CD4-positive, CD25-positive, alpha-beta regulatory T cell (primary cell): ENCODE measurements around the gene SNUPN. TPM values are rescaled to one million over a fixed set of nuclear protein-coding genes. Genes with fewer than 3 reads are reported as not detected.

Experiments
- ATAC-seq, 2 donors: fragments of 150-1000 bp; cut with Tn5 transposase; one replicate each; pipeline ENCODE4 v1.10.0; 2021; ENCODE audit warnings: low read depth in 2 of 2, moderate number of reproducible peaks in 2 of 2, moderate library complexity in 1 of 2
- DNase-seq, 3 donors: peaks; one replicate each; pipeline versions ENCODE4 v3.0.0 to v3.0.0-alpha.2; 2012 to 2022; ENCODE audit warnings: mixed read lengths in 1 of 3
- H3K27ac ChIP-seq: one replicate; pipeline ENCODE4 v1.7.0; 2013; ENCODE audit warnings: mild to moderate bottlenecking, low read length; ENCODE audit not compliant: insufficient read depth, poor library complexity, severe bottlenecking
- H3K27me3 ChIP-seq: one replicate; pipeline ENCODE4 v1.7.0; 2013; ENCODE audit warnings: low read length; ENCODE audit not compliant: control insufficient read depth, insufficient read depth
- H3K36me3 ChIP-seq: one replicate; pipeline ENCODE4 v1.7.0; 2013; ENCODE audit warnings: mild to moderate bottlenecking, low read length, moderate library complexity; ENCODE audit not compliant: control insufficient read depth, insufficient read depth
- H3K4me1 ChIP-seq: 2 replicates; pipeline ENCODE4 v1.7.0; 2013; ENCODE audit warnings: mild to moderate bottlenecking, low read length; ENCODE audit not compliant: insufficient read depth, control insufficient read depth, poor library complexity, severe bottlenecking
- H3K4me3 ChIP-seq: one replicate; pipeline ENCODE4 v1.7.0; 2013; ENCODE audit warnings: low read depth, mild to moderate bottlenecking, low read length, moderate library complexity
- H3K9me3 ChIP-seq, 2 experiments: 1 replicate in 1 of 2; 2 replicates in 1 of 2; pipeline ENCODE4 v1.7.0; 2013; ENCODE audit warnings: low read length in 2 of 2, mild to moderate bottlenecking in 1 of 2, moderate library complexity in 1 of 2; ENCODE audit not compliant: control insufficient read depth in 2 of 2
- H3K27ac Mint-ChIP-seq, 3 donors: one replicate each; pipeline ENCODE4 v1.8.0; 2020 to 2022; ENCODE audit warnings: mild to moderate bottlenecking in 3 of 3, mixed read lengths in 3 of 3, moderate library complexity in 2 of 3
- H3K27me3 Mint-ChIP-seq: one replicate; pipeline ENCODE4 v1.8.0; 2022; ENCODE audit warnings: mild to moderate bottlenecking, mixed read lengths
- H3K36me3 Mint-ChIP-seq: one replicate; pipeline ENCODE4 v1.8.0; 2020; ENCODE audit warnings: mixed read lengths
- H3K4me1 Mint-ChIP-seq, 4 donors: one replicate each; pipeline ENCODE4 v1.8.0; 2020 to 2022; ENCODE audit warnings: mixed read lengths in 4 of 4, mild to moderate bottlenecking in 1 of 4
- H3K4me3 Mint-ChIP-seq, 4 donors: one replicate each; pipeline ENCODE4 v1.8.0; 2020 to 2022; ENCODE audit warnings: mild to moderate bottlenecking in 4 of 4, mixed read lengths in 4 of 4, moderate library complexity in 3 of 4
- H3K9me3 Mint-ChIP-seq, 7 donors: one replicate each; pipeline ENCODE4 v1.8.0; 2020 to 2022; ENCODE audit warnings: mixed read lengths in 7 of 7, mild to moderate bottlenecking in 3 of 7, moderate library complexity in 2 of 7
- polyA plus RNA-seq, 4 donors: library from polyadenylated mRNA; unstranded; fragments of 300-500 nt; fragmentation: Illumina TruSeq; gene quantifications; one replicate each; pipeline ENCODE4 v1.2.3, GENCODE V29; 2021
- total RNA-seq: library from RNA; stranded (reverse); gene quantifications from one replicate; pipeline ENCODE4 v1.2.3, GENCODE V29; 2022

The SNUPN gene
- 13.8 TPM for total RNA-seq
- polyA plus RNA-seq, result 10 to 100 TPM; 26.4 to 36.9 (median 31.1) TPM

GRCh38 chr15:75625542-75626347, at the start of gene SNUPN:
Gene SNUPN, minus strand, starts transcription at chr15:75625725. Its CDS starts 4,674 bp downstream, at chr15:75621051.
- Mint-ChIP-seq H3K36me3 (peaks cover 3% of the 10 kb centered on the region), H3K4me3 (peak within 1 kb of the TSS; percentile 95 to 99 (median 96)), H3K27ac (peak within 1 kb of the TSS; percentile 97 to 100 (median 99)), H3K9me3 (no peaks in the 10 kb centered on the region), H3K27me3 (no peaks in the 10 kb centered on the region), H3K4me1 (peaks cover 7 to 36% (median 26%) of the 10 kb centered on the region in 4 donors)
- DNase-seq (peak; percentile 87 to 98 (median 89)), ATAC-seq (peak; percentile 94 to 95)
- Histone ChIP-seq H3K27ac (peak within 1 kb of the TSS; percentile 97), H3K4me3 (peak within 1 kb of the TSS; percentile 80), H3K4me1 (peaks cover 16% of the 10 kb centered on the region), H3K27me3 (no peaks in the 10 kb centered on the region), H3K36me3 (no peaks in the 10 kb centered on the region), H3K9me3 (no peaks in the 10 kb centered on the region)

- H3K9me3 ChIP-seq, result no peaks in the 10 kb centered on the region
- Mint-ChIP-seq H3K4me3 (no peak overlapping the region), H3K9me3 (peaks cover 0 to 1% (median 0%) of the 10 kb centered on the region in 7 donors), H3K27me3 (peaks cover 8% of the 10 kb centered on the region), H3K36me3 (no peaks in the 10 kb centered on the region), H3K27ac (peak overlapping the region in 1 of 3 donors; percentile 26), H3K4me1 (no peaks in the 10 kb centered on the region)
- H3K27ac ChIP-seq, result no peak overlapping the region
- H3K4me3 ChIP-seq, result no peak overlapping the region
- DNase-seq, result no peak
- H3K27me3 ChIP-seq, result no peaks in the 10 kb centered on the region
- no peaks in the 10 kb centered on the region for H3K36me3 ChIP-seq
- ATAC-seq, result no peak
- H3K4me1 ChIP-seq, result no peaks in the 10 kb centered on the region
Measured at GRCh38 chr15:75674366-75674765, 48.8 kb upstream of the SNUPN start.

DNA sequence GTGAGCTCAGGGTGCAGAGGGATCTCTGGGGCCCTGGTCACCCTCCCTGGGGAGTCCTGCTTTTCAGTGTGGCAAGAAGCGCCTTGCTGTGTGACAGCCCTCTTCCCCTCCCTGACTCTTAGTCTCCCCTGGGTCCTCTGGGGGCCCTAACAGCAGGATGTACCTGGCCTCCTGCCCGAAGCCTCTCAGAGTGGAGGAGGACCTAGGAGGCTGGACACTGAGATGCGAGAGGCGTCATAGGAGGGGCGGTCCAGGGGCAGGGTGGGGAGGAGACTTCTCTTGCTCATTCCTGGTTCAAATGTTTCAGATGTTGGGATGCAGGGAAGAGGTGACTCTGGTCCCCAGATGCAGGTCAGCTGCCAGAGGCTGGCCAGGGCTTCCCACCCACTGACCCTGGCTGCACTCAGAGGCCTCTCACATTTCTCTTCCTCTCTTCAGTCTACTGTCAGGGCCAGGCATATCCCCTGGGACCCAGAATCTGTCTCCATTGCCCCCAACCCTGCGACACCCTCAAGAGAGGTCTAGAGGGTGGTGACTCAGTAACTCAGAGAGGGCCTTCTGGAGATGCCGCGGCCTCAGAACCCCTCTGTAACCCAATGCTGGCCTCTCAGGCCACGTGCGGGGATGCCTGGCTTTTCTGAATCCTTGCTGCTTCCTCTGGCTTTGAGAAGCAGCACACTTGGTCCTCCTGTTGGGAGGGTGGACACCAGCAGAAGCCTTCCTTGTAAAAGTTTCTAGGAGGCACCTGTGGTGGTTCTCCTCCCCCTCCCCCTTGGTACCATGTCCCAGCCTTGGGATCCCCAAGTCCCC, 48.1 kb upstream of the SNUPN start:
- H3K9me3 Mint-ChIP-seq, result peaks cover 0 to 1% (median 0%) of the 10 kb centered on the region in 7 donors
- Histone ChIP-seq H3K4me3 (no peak overlapping the region), H3K9me3 (no peaks in the 10 kb centered on the region), H3K36me3 (no peaks in the 10 kb centered on the region), H3K4me1 (no peaks in the 10 kb centered on the region), H3K27me3 (no peaks in the 10 kb centered on the region), H3K27ac (no peak overlapping the region)
- H3K4me1 Mint-ChIP-seq, result no peaks in the 10 kb centered on the region
- peaks cover 2% of the 10 kb centered on the region for H3K27me3 Mint-ChIP-seq
- H3K36me3 Mint-ChIP-seq, result no peaks in the 10 kb centered on the region
- no peak overlapping the region for H3K4me3 Mint-ChIP-seq
- peak overlapping the region in 1 of 3 donors; percentile 25 for H3K27ac Mint-ChIP-seq
- ATAC-seq, result no peak
- DNase-seq, result no peak

DNA sequence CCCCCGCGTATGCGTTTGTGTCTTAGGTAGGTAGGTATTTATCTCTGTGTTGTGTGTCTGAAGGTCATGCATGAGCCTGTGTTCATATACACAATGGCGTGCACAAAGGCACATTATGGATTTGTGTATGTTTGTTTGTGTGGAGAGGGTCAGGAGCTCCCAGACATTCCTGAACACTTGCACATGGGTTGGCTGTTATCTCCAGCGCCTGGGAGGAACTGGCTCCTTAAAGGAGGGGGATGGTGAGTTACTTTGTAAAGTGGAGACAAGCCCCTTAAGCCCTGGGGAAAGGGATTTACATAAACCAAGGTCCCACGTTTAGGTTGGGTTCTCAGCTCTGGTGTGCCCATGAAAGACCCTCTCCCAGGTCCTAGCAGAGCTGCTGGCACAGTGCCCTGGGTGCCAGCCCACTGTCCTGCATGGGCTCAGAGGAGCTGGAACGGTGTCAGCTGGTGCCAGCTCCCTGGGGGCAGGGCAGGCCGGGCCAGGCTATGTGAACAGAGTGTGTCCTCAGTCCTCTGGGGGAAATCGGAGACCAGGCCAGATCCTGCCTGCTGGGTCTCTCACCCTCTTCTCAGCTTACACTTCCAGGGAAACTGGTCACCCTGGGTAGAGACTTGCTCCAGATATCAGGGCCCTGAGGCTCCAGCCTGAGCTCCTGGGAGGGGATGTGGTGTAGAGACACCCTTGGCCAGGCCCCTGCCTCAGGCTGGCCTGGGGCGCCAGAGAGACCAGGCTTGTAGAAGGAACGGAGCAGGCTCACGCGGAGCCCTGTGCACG, 47.3 kb upstream of the SNUPN start:
- Mint-ChIP-seq H3K4me3 (no peak overlapping the region), H3K36me3 (no peaks in the 10 kb centered on the region), H3K4me1 (no peaks in the 10 kb centered on the region), H3K9me3 (no peaks in the 10 kb centered on the region), H3K27ac (no peak overlapping the region), H3K27me3 (no peaks in the 10 kb centered on the region)
- no peak overlapping the region for H3K27ac ChIP-seq
- H3K36me3 ChIP-seq, result no peaks in the 10 kb centered on the region
- H3K9me3 ChIP-seq, result no peaks in the 10 kb centered on the region
- DNase-seq (no peak), ATAC-seq (no peak)
- H3K4me1 ChIP-seq, result no peaks in the 10 kb centered on the region
- H3K4me3 ChIP-seq, result no peak overlapping the region
- H3K27me3 ChIP-seq, result no peaks in the 10 kb centered on the region

DNA sequence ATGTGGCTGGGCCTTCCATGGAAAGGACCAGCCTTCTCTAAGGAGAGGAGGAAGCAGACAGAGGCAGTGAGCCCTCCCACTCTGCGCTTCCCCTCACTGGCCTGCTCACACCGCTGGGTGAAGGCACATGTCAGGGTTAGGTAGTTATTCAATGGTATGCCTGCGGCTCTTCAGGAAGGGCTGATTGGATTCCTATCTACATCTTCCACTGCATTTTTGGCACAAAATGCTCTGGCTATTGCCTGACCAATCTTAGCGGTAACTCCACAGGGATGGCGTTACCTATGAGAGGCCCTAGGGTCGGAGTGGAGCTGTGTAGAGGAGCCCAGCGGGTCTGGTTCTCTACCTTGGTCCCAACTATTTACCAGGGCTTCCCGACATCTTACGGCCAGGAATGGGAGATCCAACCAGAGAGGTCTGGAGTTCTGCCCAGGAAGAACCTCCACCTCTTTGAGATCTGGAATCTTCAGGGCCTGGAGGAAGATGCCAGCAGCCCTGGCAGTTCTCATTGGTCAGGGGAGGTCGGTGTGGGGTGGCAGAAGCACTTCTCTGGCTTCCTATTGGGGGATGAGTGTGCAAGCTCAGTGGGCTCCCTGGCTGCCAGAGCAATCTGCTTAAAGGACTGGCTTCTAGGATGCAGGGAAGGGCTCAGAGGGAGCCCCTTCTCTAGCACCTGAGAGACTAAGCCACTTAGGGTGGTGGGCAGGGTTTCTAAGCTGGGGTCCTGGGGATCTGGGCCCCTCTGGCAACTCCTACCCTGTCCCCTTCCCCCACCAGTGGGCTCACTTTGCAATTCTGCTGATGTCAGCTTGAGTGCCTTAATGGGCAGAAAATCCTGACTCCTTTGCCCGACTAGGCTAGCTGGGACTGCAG, 46.4 kb upstream of the SNUPN start:
- no peak for ATAC-seq
- Mint-ChIP-seq H3K4me1 (no peaks in the 10 kb centered on the region), H3K4me3 (no peak overlapping the region), H3K27ac (no peak overlapping the region), H3K27me3 (no peaks in the 10 kb centered on the region), H3K36me3 (no peaks in the 10 kb centered on the region), H3K9me3 (no peaks in the 10 kb centered on the region)
- Histone ChIP-seq H3K4me1 (no peaks in the 10 kb centered on the region), H3K27ac (no peak overlapping the region), H3K9me3 (no peaks in the 10 kb centered on the region), H3K27me3 (no peaks in the 10 kb centered on the region), H3K36me3 (no peaks in the 10 kb centered on the region), H3K4me3 (no peak overlapping the region)
- DNase-seq, result no peak

DNA sequence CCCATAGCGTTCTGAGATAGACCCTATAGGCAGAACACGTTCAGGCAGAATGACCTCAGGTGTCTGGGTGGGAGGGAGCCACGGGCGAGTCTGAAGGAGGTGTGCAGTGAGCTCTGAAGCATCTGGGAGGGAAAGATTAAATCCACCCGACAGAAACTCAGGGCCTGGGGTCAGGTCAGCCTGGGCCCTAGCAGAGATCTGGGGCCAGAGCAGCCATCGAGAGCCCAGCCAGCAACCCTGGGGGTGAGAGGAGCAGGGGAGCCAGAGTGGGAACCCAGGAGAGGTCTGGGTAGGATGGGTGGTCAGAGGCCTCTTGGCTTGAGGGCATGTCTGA, 44.3 kb upstream of the SNUPN start:
- no peaks in the 10 kb centered on the region for H3K9me3 ChIP-seq
- no peak overlapping the region for H3K27ac ChIP-seq
- DNase-seq (no peak), ATAC-seq (no peak)
- no peaks in the 10 kb centered on the region for H3K4me1 ChIP-seq
- H3K36me3 Mint-ChIP-seq, result no peaks in the 10 kb centered on the region
- no peak overlapping the region for H3K4me3 ChIP-seq
- H3K4me3 Mint-ChIP-seq, result no peak overlapping the region
- H3K27ac Mint-ChIP-seq, result no peak overlapping the region
- no peaks in the 10 kb centered on the region for H3K27me3 ChIP-seq
- H3K27me3 Mint-ChIP-seq, result no peaks in the 10 kb centered on the region
- H3K9me3 Mint-ChIP-seq, result no peaks in the 10 kb centered on the region
- H3K4me1 Mint-ChIP-seq, result no peaks in the 10 kb centered on the region
- H3K36me3 ChIP-seq, result no peaks in the 10 kb centered on the region
